H1 (cell line): ENCODE results near the gene NUP50. TPM values are rescaled to one million over a fixed set of nuclear protein-coding genes. Genes with fewer than 3 reads are reported as not detected.

Experiments used
- ASH2L ChIP-seq: fragments of 200-600, 300-600 bp; sonication (generic); IDR thresholded peaks from one replicate; pipeline ENCODE4 v1.7.1; 2017; ENCODE audit warnings: low read length
- GABPA ChIP-seq: IDR thresholded peaks from 2 replicates; pipeline ENCODE4 v1.6.1; 2011; ENCODE audit warnings: mild to moderate bottlenecking, low read length, moderate library complexity, borderline replicate concordance; ENCODE audit not compliant: insufficient read depth
- RBBP5 ChIP-seq: IDR thresholded peaks from 2 replicates; pipeline ENCODE4 v1.7.1; 2012; ENCODE audit warnings: low read depth, mild to moderate bottlenecking, inconsistent platforms, low read length, moderate library complexity, borderline replicate concordance
- SAP30 ChIP-seq: fragments of 300-600 bp; sonication (generic); IDR thresholded peaks from 2 replicates; pipeline ENCODE4 v1.7.1; 2012; ENCODE audit warnings: low read length, moderate library complexity, mild to moderate bottlenecking, inconsistent platforms; ENCODE audit not compliant: insufficient read depth, insufficient replicate concordance
- SIRT6 ChIP-seq: IDR thresholded peaks from one replicate; pipeline ENCODE4 v1.7.1; 2012; ENCODE audit warnings: low read length, inconsistent platforms
- TCF12 ChIP-seq: IDR thresholded peaks from 2 replicates; pipeline ENCODE4 v1.6.1; 2011; ENCODE audit warnings: low read depth, mild to moderate bottlenecking, low read length
- polyA plus RNA-seq, 7 experiments: library from polyadenylated mRNA; depleted of rRNA in 3 of 7; stranded (reverse) in 5 of 7; unstranded in 2 of 7; fragments of >200 nt in 5 of 7; fragments of 200-250 nt in 2 of 7; gene quantifications; 1 replicate in 5 of 7; 2 replicates in 1 of 7; 4 replicates in 1 of 7; pipeline versions ENCODE4 v1.2.1 to v1.2.3, GENCODE V29; 2011 to 2013; ENCODE audit warnings: missing spikeins in 2 of 7, mixed read lengths in 2 of 7
- total RNA-seq: library from RNA; stranded (reverse); fragmentation: NEBNext Ultra II Directional; extraction: Animal tissue kit (Norgen Biotek cat#: 25700); gene quantifications from 2 replicates; pipeline ENCODE4 v1.2.1, GENCODE V29; 2021
- TF ChIP-seq, protein P1 (sequence below): IDR thresholded peaks from 2 replicates; pipeline ENCODE4 v1.6.1; 2011; ENCODE audit warnings: low read depth, mild to moderate bottlenecking, low read length; ENCODE audit not compliant: insufficient read depth

The NUP50 gene
- total and polyA plus RNA-seq, 2 of the 8 experiments (the other 6 are each of a cell fraction or from before 2014, with no cell fraction given) = 20.0 to 112 TPM

GRCh38 chr22:45224331-45224730 lies 60.6 kb downstream of the NUP50 start (continued):
- no peak for TF ChIP-seq SAP30
- no peak for TF ChIP-seq RBBP5
- TF ChIP-seq TCF12 = no peak
- TF ChIP-seq ASH2L = no peak
- TF ChIP-seq GABPA = no peak
- no peak for TF ChIP-seq SIRT6
- TF ChIP-seq, protein P1, sequence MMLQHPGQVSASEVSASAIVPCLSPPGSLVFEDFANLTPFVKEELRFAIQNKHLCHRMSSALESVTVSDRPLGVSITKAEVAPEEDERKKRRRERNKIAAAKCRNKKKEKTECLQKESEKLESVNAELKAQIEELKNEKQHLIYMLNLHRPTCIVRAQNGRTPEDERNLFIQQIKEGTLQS = no peak
